Measurements from ENCODE around the gene FAF1.
"Not testable (repeated sequence)": the region's sequence is repeated elsewhere in the genome, so short reads cannot be mapped to it uniquely, and the experiment has no call there.

FAF1 gene

DNA sequence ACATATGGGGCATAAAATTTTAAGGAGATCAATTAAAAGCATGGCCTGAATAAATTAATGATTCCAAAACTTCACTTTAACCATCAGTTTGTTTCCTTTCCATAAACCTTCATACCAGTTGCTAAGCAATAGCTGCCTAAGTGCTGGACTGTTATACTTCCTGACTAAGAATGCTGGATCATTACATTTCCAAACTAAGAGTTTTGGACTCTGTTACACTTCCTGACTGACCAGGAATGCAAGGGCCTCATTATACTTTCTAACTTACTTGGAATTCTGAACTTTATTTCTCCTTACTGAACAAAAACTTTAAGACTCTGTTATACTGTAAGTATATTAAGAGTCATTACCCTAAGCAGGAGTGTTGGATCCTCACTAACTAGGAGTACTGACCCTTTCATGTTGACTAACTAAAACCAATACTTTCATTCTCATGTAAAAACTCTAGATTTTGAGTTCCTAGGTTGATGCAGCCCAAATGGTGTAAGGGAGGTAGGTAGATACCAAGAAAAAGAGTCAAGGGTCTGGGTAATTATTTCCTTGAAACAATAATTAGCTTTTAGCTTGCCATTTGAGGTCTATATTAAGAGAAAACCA is 118.2 kb downstream of the FAF1 start:
- peaks cover 26% of the 10 kb centered on the region for H3K4me1 Mint-ChIP-seq (ENCODE audit: low read depth)
- H3K4me3 Mint-ChIP-seq: no peak overlapping the region
- H3K9me3 Mint-ChIP-seq (ENCODE audit: low read depth): no peaks in the 10 kb centered on the region
- H3K27me3 Mint-ChIP-seq: no peaks in the 10 kb centered on the region
- peaks cover 22% of the 10 kb centered on the region for H3K36me3 Mint-ChIP-seq
- no peak overlapping the region for H3K27ac Mint-ChIP-seq

DNA sequence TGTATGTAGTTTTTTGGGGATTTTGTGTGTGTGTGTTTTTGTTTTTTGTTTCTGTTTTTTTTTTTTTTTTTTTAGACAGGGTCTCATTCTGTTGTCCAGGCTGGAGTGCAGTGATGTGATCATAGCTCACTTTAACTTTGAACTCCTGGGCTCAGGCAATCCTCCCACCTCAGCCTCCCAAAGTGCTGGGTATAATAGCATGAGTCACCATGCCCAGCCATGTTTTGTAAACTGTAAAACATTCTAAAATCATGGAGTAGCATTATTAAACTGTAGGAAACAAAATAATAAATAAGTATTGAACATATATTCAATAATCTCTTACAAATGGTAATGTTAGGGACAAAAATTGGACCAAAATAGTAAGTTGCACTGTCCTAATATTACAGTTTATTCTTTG is 124.0 kb downstream of the FAF1 start:
- Mint-ChIP-seq H3K9me3 (ENCODE audit: low read depth) (peaks cover 5% of the 10 kb centered on the region), H3K36me3 (peaks cover 32% of the 10 kb centered on the region), H3K27ac (no peak overlapping the region), H3K4me3 (no peak overlapping the region), H3K4me1 (ENCODE audit: low read depth) (peaks cover 16% of the 10 kb centered on the region), H3K27me3 (no peaks in the 10 kb centered on the region)

DNA sequence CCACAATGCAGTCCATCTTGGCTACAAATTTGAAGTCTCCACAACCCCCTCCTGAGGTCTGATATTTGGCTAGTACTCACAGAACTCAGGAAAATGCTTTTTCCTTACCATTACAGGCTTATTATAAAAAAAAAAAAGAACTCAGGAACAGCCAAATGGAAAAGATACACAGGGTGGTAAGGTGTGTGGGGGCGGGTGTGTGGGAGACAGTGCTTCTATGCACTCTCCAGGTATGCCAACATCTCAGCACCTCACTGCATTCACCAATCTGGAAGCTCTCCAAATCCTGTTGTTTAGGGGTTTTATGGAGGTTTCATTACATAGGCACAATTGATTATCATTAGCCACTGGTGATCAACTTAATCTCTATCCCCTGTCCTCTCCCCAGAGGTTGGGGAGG is 126.9 kb downstream of the FAF1 start:
- Mint-ChIP-seq H3K36me3 (peaks cover 34% of the 10 kb centered on the region), H3K4me1 (ENCODE audit: low read depth) (peaks cover 13% of the 10 kb centered on the region), H3K4me3 (no peak overlapping the region), H3K9me3 (ENCODE audit: low read depth) (peaks cover 5% of the 10 kb centered on the region), H3K27ac (no peak overlapping the region), H3K27me3 (no peaks in the 10 kb centered on the region)

DNA sequence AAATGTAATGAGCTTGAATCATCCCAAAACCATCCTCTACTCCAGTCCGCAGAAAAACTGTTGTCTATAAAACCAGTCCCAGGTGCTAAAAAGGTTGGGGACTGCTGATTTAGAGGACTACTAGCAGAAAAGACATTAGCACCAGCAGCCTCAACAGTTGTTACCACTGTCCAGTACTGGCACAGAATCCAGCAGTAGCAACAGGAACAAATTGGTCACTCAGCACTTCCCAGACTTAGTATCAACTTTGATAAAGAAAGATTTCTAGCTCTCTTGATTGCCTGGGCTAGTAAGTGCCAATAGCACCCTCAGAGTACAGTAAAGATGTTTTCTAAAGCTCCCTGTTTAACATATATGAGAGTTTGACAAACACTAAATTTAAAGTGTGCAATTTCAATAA is 127.9 kb downstream of the FAF1 start:
- Mint-ChIP-seq H3K36me3 (peaks cover 34% of the 10 kb centered on the region), H3K27ac (no peak overlapping the region), H3K27me3 (no peaks in the 10 kb centered on the region), H3K4me1 (ENCODE audit: low read depth) (peaks cover 13% of the 10 kb centered on the region), H3K9me3 (ENCODE audit: low read depth) (peaks cover 5% of the 10 kb centered on the region), H3K4me3 (no peak overlapping the region)

DNA sequence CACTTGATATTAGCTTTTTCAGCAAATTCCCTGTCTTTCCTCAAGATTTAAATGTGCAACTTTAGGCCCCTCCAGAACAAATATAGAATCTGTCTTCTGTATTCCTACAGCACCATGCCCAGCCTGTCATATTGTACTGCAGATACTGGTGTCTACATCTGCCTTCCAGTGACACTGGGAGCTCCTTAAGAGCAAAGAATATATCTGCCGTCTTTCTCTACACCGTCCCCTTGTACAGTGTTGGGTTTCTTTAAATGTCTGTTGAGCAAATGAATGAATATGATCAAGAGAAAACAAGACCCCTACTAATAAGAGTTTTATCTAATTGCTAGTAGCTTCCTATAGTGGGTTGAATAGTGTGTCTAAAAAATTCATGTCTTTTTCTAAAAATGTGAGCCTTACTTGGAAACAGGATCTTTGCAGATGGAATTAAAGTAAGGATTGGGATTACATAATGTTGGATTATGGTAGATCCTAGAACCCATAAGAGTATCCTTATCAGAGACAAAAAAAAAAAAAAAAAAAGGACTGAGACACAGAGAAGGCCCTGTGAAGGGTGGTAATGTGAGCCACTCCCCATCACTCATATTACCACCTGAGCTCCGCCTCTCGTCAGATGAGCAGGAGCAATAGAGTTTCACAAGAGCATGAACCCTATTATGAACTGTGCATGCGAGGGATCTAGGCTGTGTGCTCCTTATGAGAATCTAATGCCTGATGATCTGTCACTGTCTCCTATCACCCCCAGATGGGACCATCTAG is 128.6 kb downstream of the FAF1 start:
- Mint-ChIP-seq H3K27me3 (no peaks in the 10 kb centered on the region), H3K4me1 (ENCODE audit: low read depth) (peaks cover 13% of the 10 kb centered on the region)

DNA sequence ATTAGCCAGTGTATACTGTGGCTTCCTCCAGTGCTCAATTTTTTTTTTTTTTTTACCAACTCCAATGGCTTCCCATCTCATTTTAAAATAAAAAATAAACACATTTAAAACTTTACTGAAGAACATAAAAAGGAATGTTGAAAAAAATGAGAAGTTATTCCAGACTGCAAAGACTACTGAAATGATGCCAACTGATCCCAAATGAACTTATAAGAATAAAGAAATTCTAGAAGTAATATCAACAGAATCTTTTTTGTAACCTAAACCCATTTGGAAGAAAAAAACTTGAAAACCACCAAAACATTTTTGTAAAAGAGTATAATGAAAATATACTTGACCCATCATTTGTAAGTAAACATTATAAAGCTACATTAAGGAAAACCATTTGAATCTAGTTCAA is 129.4 kb downstream of the FAF1 start:
- H3K9me3 Mint-ChIP-seq (ENCODE audit: low read depth): peaks cover 5% of the 10 kb centered on the region
- H3K27ac Mint-ChIP-seq: no peak overlapping the region
- peaks cover 31% of the 10 kb centered on the region for H3K36me3 Mint-ChIP-seq
- no peak overlapping the region for H3K4me3 Mint-ChIP-seq
- peaks cover 12% of the 10 kb centered on the region for H3K4me1 Mint-ChIP-seq (ENCODE audit: low read depth)
- H3K27me3 Mint-ChIP-seq: no peaks in the 10 kb centered on the region

More for the DNA sequence above, 128.6 kb downstream of the FAF1 start:
- Mint-ChIP-seq H3K4me3 (no peak overlapping the region), H3K27ac (no peak overlapping the region), H3K9me3 (ENCODE audit: low read depth) (peaks cover 5% of the 10 kb centered on the region), H3K36me3 (peaks cover 33% of the 10 kb centered on the region)

DNA sequence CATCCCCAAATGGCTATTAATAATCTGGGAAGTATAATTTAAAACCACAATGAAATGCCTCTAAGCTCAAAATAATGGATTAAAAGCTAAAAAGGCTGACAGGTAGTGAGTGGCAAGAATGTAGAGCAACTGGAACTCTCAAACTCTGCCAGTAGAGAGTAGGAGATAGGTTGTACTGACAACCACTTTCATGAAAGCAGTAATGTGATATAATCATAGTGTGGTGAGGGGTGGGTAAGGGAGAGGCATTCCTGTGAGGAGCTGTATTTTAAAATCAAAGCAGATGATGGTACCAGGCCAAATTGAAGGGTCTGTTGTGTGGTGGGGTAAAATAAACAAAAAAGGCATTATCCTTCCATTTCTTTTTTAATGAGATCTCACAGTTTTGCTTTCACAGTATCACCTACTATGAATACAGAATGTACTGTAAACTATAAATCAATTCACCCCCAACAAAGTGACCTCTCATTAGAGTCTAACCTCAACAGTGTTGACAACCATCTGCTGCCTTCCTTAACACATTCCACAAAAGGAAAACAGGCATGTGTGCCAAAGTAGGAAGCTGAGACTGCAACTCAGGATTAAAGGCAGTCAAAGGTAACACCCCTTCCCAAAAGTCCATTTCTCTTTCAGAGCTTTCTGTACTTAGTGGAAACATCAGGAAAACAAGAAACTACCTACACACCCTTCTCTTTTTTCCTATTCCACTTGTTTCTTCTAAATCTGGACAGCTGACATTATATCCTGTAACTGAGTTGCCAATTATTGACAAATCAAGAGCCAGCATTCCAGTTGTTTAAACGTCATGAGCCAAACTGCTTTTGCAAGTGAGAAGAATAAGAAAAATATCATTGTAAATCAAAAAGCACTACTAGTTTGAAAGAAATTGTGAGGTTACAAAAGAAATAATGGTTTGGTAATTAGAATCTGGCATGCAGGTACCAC is 130.8 kb downstream of the FAF1 start:
- H3K27ac Mint-ChIP-seq: no peak overlapping the region
- H3K4me1 Mint-ChIP-seq (ENCODE audit: low read depth): peaks cover 13% of the 10 kb centered on the region
- H3K9me3 Mint-ChIP-seq (ENCODE audit: low read depth): peaks cover 3% of the 10 kb centered on the region
- no peaks in the 10 kb centered on the region for H3K27me3 Mint-ChIP-seq
- H3K36me3 Mint-ChIP-seq: peaks cover 22% of the 10 kb centered on the region
- no peak overlapping the region for H3K4me3 Mint-ChIP-seq

DNA sequence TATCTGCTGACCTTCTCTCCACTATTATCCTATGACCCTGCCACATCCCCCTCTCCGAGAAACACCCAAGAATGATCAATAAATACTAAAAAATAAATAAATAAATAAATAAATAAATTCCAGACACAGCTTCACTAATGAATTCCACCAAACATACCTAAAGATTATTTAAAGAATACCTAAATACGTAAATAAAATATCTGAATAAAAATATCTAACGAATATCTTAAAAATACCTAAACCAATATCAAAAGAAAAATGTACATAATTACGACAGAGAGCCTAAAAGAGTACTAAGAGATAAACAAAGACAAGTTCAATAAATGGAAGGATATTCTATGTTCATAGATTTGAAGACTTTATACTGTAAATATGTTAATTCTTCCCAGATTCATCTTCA is 132.5 kb downstream of the FAF1 start:
- Mint-ChIP-seq H3K27ac (no peak overlapping the region), H3K9me3 (ENCODE audit: low read depth) (no peaks in the 10 kb centered on the region), H3K4me3 (no peak overlapping the region), H3K4me1 (ENCODE audit: low read depth) (peaks cover 15% of the 10 kb centered on the region), H3K36me3 (peaks cover 15% of the 10 kb centered on the region), H3K27me3 (no peaks in the 10 kb centered on the region)

DNA sequence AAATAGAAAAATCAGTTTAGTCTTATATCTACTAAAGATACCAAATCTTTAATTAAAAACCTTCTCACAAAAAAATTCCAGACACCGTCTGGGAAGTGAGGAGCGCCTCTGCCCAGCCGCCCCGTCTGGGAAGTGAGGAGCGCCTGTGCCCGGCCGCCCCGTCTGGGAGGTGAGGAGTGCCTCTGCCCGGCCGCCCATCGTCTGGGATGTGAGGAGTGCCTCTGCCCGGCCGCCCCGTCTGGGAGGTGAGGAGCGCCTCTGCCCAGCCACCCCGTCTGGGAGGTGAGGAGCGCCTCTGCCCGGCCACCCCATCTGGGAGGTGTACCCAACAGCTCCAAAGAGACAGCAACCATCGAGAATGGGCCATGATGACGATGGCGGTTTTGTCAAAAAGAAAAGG is 133.3 kb downstream of the FAF1 start:
- H3K9me3 Mint-ChIP-seq (ENCODE audit: low read depth); H3K27me3 Mint-ChIP-seq; H3K4me3 Mint-ChIP-seq; H3K27ac Mint-ChIP-seq: not testable (repeated sequence)
- H3K36me3 Mint-ChIP-seq: peaks cover 12% of the 10 kb centered on the region
- peaks cover 15% of the 10 kb centered on the region for H3K4me1 Mint-ChIP-seq (ENCODE audit: low read depth)

DNA sequence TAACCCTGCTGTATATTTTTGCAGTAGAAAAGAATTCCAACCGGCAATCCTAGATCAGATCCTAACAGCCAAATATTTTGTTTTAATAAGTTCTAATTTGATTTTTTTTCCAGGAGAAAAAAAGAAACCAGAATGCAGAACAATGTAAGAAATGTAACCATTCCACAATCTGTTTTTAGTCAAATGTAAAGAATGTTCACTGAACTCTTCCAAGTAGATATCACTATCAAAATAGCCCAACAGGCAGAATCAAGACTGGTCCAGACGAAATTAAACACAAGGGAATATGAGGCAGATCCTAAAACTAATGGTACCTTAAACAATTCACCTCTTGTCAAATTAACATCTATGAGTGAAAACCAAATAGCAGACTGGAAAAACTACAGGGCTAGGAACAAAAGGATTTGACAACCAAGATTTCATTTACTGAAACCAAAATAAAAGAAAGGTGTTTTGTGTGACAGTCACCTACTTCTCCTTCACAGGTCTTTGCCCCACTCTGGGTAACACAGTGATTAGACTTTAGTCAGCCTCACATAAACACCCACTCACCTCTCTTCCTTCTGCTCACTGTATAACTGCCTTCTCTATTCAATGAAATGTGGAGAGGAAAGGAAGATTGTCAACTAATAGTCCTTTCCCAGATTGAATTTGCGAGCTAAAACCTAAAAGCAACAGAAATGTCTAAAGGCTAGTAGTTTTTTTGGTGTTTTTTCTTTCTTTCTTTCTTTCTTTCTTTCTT is 137.9 kb downstream of the FAF1 start:
- no peaks in the 10 kb centered on the region for H3K27me3 Mint-ChIP-seq
- H3K4me1 Mint-ChIP-seq (ENCODE audit: low read depth): peaks cover 12% of the 10 kb centered on the region
- peaks cover 13% of the 10 kb centered on the region for H3K36me3 Mint-ChIP-seq
- H3K9me3 Mint-ChIP-seq (ENCODE audit: low read depth): peaks cover 2% of the 10 kb centered on the region
- no peak overlapping the region for H3K27ac Mint-ChIP-seq
- H3K4me3 Mint-ChIP-seq: no peak overlapping the region

DNA sequence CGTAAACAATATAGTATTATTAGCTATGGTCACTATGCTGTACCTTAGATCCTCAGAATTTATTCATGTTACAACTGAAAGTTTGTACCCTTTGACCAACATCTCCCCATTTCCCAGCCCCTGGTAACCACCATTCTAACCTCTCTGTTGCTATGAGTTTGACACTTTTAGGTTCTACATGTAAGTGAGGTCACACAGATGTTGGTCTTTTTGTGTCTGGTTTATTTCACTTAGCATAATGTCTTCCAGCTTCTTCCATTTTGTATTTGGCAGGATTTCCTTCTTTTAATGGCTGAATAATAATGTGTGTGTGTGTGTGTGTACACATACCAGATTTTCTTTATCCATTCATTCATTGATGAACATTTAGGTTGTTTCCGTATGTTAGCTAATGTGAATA is 139.5 kb downstream of the FAF1 start:
- Mint-ChIP-seq H3K36me3 (peaks cover 17% of the 10 kb centered on the region), H3K4me3 (no peak overlapping the region), H3K4me1 (ENCODE audit: low read depth) (peaks cover 11% of the 10 kb centered on the region), H3K27ac (no peak overlapping the region), H3K9me3 (ENCODE audit: low read depth) (peaks cover 6% of the 10 kb centered on the region), H3K27me3 (no peaks in the 10 kb centered on the region)

DNA sequence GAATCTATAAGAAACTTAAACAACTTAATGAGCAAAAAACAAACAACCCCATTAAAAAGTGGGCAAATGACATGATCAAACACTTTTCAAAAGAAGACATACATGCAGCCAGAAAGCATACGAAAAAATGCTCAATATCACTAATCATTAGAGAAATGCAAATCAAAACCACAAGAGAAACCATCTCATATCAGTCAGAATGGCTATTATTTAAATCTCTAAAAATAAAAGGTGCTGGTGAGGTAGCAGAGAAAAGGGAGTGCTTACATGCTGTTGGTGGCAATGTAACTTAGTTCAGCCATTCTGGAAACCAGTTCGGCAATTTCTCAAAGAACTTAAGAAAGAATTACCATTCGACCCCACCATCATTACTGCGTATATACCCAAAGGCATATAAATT is 147.7 kb downstream of the FAF1 start:
- Mint-ChIP-seq H3K4me1 (ENCODE audit: low read depth) (peaks cover 24% of the 10 kb centered on the region), H3K36me3 (peaks cover 42% of the 10 kb centered on the region), H3K27me3 (no peaks in the 10 kb centered on the region)

DNA sequence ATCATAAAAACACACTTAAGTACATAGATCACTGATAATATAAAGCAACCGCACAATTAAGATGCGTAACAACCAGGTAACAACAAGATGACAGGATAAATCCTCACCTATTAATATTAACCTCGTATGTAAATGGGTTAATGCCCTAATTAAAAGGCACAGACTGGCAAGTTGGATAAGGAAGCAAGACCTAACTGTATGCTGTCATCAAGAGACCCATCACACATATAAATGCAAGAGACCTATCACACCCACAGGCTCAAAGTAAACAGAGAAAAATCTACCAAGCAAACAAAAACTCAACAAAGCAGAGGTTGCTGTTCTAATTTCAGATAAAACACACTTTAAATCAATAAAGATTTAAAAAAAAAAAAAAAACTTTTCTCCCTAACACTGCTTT is 151.8 kb downstream of the FAF1 start:
- H3K9me3 Mint-ChIP-seq (ENCODE audit: low read depth): peaks cover 30% of the 10 kb centered on the region
- H3K4me1 Mint-ChIP-seq (ENCODE audit: low read depth): peaks cover 31% of the 10 kb centered on the region
- peaks cover 33% of the 10 kb centered on the region for H3K36me3 Mint-ChIP-seq
- H3K27ac Mint-ChIP-seq: no peak overlapping the region
- no peaks in the 10 kb centered on the region for H3K27me3 Mint-ChIP-seq
- no peak overlapping the region for H3K4me3 Mint-ChIP-seq

More for the DNA sequence above, 147.7 kb downstream of the FAF1 start:
- Mint-ChIP-seq H3K27ac (no peak overlapping the region), H3K4me3 (no peak overlapping the region), H3K9me3 (ENCODE audit: low read depth) (peaks cover 32% of the 10 kb centered on the region)

DNA sequence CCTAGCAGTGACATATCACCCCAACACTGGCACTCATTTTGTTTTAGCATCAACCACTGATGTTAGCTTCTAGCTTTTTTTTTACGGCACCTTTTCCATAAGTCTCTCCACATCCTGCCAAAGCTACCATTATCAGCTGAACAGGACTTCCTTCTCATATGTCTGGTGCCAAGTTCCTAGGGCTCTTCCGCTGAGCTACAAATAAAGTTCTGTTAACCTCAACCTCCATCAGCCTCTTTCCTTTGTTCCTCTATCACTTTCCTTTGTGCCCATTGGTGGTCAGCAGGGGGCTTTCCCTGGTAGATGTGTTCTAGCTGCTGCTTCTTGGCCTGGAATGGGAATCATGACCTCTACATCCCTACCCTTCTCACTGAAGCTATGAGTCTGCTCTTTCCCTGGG is 163.8 kb downstream of the FAF1 start:
- Mint-ChIP-seq H3K27me3 (no peaks in the 10 kb centered on the region), H3K9me3 (ENCODE audit: low read depth) (no peaks in the 10 kb centered on the region), H3K4me1 (ENCODE audit: low read depth) (peaks cover 6% of the 10 kb centered on the region), H3K4me3 (no peak overlapping the region), H3K36me3 (peaks cover 6% of the 10 kb centered on the region), H3K27ac (no peak overlapping the region)
